NCI-H2196 treated with DMSO at 0.1 percent for 48 hours (cell line): ENCODE data around the gene PLTP.

Experiments used
- DNase-seq: peaks from one replicate; lab custom pipeline; 2025; ENCODE audit not compliant: unreplicated experiment; lab: John Stamatoyannopoulos, UW

The PLTP gene

GRCh38 chr20:45850926-45851325, 61.0 kb downstream of the PLTP start:
- no peak for DNase-seq

- DNase-seq, result no peak
Measured at GRCh38 chr20:45850238-45850637, 61.7 kb downstream of the PLTP start.

GRCh38 chr20:45848969-45849582, 62.9 kb downstream of the PLTP start:
- no peak for DNase-seq
